Renal cortical epithelial cell (primary cell): ENCODE results near the gene LRBA. TPM values are rescaled to one million over a fixed set of nuclear protein-coding genes. Genes with fewer than 3 reads are reported as not detected.
"Not testable (repeated sequence)": the region's sequence is repeated elsewhere in the genome, so short reads cannot be mapped to it uniquely, and the experiment has no call there.

Experiments used
- DNase-seq: peaks from one replicate; pipeline ENCODE4 v3.0.0-alpha.2; 2011; ENCODE audit warnings: low read depth
- total RNA-seq: library from RNA; depleted of rRNA; stranded (reverse); fragments of >200 nt; gene quantifications from 2 replicates; pipeline ENCODE4 v1.2.3, GENCODE V29; 2014

The LRBA gene
- total RNA-seq, 1 donor from 2014 or later: 119 TPM

DNA sequence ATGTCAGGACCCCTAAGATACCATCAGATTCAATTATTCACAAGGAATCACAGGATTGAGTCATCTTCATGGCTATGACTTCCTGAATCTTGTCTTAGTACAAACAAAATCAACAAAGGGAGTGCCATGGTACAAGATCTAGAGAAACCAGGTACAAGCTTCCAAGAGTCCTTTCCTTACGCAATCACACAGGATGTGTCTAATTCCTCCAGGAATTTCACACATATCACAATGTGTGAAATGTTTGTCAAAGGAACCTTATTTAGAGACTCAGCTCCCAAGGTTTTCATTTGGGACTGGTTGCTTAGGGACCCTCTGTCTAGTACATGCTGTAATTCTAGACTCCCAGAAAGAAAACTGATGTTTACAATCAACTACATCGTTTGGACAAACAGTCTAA is 350.1 kb downstream of the LRBA start:
- peak; percentile 94 for DNase-seq

DNA sequence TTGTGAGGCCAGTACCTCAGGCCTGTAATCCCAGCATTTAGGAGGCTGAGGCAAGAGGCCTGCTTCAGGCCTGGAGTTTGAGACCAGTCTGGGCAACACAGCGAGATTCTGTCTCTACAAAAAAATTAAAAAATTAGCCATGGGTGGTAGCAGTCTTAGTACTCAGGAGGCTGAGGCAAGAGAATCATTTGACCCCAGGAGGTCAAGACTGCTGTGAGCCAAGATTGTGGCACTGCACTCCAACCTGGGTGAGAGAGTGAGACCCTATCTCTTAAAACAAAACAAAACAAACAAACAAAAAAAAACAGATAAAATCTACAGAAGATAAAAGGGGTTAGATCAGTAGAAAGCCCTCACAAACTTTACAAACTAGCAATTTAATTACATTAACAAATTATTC is 352.4 kb downstream of the LRBA start:
- DNase-seq: no peak

DNA sequence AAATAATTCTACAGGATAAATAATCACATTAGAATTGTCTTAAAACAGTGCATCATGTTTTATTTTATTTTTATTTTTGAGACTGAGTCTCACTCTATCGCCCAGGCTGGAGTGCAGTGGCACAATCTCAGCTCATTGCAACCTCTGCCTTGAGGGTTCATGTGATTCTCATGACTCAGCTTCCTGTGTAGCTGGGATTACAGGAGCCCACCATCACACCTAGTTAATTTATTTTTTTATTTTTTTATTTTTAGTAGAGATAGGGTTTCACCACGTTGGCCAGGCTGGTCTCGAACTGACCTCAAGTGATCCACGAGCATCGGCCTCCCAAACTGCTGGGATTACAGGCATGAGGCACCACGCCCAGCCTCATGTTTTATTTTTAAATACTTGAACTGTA is 353.5 kb downstream of the LRBA start:
- DNase-seq: peak; percentile 34

DNA sequence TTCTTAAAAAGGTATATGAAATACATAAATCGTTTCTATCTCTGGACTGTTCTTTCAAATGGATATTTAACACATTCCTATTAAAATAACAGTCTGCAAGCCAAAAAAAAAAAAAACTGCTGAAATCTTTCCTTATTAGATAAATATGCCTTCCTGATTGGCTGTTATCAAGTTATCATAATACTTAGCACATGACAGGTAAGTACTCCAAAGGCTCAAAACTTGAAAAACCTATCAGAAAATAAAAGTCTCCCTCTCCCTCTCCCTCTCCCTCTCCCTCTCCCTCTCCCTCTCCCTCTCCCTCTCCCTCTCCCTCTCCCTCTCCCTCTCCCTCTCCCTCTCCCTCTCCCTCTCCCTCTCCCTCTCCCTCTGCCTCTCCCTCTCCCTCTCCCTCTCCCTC is 356.8 kb downstream of the LRBA start:
- not testable (repeated sequence) for DNase-seq

DNA sequence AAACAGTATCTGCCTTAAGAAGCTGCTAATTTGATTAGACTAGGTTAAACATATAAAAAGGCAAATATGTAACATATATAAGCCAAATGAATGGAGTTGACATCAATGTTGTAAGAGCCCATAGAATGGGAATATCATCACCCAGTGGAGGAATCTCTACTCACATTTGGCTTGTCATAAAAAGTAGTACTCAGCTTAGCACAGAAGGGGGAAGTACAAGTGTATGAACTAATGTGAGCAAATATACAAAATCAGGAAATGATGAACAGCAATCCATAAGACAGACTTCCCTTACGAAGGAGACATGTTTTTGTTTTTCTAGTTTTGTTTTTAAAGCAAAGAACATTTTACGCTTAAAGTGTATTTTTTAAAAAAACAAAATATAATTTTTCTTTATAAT is 358.2 kb downstream of the LRBA start:
- no peak for DNase-seq

DNA sequence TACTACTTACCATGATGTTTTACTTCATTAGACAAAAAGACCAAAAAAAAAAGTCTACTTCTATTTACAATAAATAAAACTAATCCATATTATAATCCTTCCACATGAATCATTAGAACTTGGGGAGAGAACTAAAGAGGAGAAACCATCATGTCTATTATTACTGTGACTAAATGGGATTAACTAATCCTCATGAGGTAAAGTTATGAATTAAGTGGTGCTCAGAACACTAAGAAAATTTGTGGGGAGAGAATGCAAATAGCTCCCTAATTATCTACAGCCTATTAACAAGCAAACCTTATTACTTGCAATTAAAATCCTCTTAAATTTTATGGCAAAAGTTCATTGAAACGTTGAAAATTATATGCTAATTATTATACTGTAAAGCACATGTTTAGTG is 364.3 kb downstream of the LRBA start:
- DNase-seq: no peak

DNA sequence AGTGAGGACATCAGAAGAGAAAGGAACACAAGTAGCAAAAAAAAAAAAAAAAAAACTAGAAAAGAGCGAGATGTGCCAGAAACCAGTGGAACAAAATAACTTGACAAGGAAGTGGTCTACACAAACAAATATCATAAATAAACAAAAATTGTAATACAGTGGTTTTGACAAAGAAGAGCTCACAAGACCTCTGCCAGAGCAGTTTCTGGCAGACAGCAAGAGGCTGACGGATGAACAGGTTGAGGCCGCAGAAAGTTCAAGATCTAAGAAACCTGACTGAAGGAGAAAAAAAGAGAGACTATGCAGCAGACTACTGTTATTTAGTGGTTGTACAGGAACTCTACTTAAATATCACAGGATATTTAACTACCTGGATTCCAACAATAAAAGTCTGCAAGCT is 367.0 kb downstream of the LRBA start:
- no peak for DNase-seq

DNA sequence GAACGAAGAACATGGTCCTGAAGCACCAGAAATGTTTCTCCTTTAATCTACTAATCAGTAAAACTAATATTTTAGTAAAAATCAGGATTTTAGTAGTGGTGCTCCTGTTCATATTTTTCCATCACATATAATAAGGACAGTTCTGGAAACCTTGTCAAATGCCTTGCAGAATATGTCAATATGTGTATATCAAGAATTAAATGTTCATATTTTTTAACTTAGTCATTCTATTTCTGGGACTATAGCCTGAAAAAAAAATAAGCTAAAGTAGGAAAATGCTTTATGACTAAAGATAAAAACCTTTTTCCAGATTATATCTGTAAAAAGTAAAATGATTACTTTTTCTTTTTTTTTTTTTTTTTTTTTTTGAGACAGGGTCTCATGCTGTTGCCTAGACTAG is 368.1 kb downstream of the LRBA start:
- DNase-seq: no peak

DNA sequence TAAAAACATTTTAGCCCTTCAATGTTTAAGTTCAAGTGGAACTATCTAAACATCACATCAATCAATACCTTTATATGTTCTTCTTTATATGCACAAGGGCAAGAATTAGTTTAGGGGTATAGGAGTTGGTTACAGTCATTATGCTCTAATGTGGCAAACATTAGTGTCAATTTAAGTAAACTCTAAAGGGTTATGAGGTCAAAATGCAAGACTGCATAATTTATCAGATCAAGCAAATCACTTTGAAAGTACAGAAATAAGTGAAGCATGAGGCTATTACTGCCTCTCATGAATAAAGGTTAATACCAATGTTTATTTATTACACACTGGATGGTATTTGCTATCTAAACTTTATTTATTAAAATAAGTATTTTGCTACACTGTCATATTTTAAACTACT is 373.5 kb downstream of the LRBA start:
- DNase-seq: no peak

DNA sequence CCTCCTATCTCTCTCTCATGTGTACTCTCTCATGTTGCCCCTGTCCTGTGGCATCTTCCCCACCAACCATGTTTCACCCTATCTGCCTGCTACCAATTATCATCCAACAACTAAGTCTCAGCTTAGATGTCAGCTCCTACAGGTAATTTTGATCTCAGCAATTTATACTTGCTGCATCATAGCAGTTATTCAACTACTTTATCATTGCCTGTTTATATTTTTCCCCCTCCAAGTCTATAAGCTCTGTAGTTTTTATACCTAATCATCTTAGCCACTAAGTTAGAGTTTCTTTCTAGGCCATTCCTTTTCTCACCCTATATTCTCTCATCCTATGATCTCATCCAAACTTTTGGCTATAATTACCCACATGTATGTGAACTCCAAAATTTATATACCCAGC is 382.4 kb downstream of the LRBA start:
- no peak for DNase-seq

DNA sequence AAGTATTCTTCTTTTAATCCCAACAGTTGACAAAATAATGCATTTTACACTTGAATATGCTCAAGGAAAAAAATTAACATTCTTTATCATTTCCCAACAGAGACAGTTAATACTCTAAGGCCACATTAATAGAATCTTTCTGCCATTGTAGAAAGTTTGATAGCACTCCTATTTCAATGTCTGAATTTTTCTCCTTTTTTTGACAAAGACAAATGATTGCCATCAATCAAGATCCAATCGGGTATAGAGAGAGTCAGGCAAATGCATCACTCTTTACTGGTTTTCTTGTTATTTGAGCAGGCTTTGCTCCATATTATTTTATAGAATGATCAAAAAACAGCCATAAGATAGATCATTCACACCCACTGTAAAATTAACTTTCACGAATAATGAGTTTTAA is 387.0 kb downstream of the LRBA start:
- DNase-seq: no peak

DNA sequence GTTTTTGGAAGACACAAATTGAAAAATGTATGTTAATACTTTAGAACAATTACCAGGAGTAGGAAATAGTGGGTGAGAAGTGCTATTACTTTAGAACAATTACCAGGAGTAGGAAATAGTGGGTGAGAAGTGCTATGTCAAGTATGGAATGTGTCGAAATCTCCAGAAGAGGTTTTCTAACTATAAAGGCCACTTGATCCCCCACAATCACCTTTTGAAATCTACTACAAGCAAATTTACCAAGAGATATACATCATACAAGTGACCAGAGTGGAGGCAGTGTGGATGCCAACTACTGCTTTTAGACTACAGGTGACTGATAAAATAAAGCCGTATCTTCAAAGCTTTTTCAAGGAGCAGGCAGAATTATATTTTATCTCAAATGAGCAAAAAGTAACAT is 390.1 kb downstream of the LRBA start:
- DNase-seq: peak; percentile 11

DNA sequence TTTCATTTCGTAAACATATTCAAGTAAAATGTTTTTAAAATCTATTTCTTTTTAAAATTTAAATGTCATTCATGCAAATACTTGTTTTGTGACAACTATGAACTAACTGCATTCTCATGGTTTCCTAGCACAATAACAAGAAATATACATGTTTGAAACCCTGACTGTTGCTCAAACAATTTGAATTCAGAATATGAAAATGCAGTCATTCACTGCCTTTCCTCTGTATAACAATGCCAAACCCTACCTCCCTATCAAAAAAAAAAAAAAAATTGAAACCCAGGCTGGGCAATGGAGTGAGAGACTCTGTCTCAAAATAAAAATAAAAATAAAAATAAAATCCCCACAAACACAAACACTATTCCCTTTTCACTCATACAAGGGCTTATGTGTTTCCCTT is 391.0 kb downstream of the LRBA start:
- no peak for DNase-seq

DNA sequence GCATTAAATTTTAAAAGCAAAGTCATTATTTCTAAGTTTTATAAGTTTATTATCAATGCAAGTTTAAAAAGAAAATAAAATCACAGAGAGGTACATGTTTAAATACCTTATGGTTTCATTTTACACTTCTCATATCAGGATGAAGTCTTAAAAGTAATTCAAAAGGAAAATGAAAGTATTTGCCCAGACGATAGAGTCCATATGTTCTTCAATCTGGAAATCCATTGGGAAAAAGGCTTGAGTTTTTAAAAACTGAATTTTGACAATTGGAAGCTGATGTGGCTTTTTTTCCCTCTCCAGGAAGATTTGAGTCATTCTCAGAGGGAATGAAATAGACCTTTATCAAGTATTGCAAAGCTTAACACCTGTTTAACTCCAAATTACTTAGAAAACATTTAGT is 396.0 kb downstream of the LRBA start:
- DNase-seq: no peak

DNA sequence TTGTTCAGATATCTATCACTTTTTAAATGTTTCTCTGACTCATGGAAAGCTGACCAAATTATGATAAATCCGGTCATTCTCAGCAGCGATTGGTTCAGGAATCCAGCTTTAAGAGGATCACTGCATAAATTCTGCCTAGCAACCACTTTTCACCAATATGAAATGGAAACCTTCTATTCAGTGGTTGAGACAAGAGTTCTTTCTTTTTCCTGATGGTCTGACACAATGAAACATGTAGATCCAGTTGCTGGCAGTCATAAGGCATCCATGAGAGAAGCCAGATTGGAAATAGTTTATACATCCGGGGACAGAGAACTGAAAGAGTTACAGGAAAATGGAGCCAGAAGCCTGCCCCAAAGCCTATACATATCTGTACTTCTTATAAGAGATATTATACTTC is 406.0 kb downstream of the LRBA start:
- no peak for DNase-seq

DNA sequence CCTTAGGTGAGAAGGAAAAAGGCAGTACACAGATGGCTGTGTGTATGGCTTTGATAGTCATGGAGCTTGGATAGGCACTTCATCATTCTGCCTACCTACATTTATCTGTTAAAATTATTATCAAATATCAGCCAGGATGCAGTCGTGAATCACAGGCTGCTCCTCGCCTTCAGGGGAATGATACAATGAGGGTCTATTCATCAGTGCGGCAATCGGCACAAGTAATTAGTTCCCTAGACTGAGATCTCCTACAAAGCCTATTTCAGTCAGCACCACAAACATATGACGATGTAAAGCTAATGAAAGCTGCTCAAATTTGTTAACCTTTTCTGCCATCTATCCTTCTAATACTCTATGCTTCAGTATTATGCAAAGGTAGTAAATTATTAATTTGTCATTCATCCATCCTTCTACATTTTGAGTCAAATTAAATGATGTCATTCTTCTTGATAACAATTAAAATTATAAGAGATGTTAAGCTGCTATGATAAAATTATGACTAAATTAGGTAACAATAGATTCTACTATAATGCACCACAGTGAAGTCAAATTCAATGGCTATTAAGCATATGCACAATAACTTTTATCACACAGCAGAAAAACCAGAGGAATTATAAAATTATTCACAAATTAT is 414.2 kb downstream of the LRBA start:
- no peak for DNase-seq

DNA sequence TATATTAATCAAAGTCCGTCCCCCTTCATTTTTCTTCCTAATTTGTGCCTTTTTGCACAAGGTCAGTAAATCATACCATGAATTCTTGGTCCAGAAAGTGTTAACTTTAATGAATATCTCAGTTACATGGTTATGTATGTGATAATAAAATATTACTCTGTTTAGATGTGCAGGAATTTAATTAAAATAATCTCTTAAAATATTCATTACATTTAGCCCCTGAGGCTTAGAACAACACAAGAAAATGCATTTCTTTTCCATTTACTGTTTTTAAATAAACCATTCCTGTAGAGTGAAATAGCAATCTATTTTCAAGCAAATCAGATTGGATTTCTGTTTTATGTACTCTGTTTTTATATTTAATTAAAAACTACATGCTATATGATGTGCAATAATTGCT is 415.5 kb downstream of the LRBA start:
- DNase-seq: no peak

DNA sequence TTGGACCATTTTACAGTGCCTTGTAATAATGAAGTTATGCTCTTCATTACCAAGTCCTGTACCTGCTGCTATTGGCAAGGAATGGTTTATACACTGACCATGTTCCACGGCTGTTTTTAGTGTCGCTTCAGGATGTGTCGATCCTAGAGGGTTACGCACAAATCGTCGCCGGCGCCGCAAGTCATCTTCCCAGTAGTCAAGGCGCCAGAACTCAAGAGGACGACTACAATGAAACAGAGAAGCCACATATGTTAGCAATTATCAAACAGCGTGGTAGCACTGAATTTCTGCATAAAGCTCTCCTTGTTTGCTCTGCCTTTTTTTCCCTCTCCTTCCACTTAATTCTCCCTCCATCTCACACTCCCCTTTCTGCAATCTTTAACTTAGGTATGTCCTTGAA is 416.2 kb downstream of the LRBA start:
- no peak for DNase-seq

DNA sequence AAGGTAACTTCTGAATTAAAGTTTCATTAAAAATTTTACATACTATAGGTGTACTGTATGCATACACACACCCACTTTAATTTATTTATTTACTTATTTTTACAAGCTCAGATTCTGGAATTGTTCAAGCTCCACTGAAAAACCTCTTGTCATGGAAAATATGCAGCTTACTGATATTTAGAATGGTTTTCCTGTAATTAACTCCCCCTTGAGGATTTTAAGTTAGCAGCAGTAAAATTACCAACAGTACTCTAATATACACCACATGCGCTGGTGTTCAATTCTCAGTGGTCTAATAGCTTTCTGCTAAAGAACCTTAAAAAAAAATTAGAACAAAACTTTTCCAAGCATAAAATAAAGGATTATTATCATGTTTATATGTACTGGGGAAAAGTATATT is 421.1 kb downstream of the LRBA start:
- peak; percentile 26 for DNase-seq

DNA sequence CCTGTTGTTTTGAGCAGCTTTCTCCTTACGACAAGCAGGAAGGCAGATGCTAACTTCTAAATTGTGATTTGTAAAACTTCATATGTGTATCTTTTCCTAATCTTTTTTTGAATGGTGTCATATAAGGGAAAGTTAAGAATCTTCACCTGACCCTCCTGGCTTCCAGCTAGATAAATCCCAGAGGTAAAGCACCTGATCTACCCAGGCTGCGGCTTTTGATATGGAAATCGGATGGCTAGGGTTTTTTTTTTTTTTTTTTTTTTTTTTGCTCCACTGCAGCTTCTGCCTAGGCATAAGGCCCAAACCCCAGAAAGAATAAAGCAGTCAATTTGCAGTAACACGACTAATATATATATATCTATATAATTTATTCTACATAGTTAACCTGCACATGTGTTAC is 423.2 kb downstream of the LRBA start:
- no peak for DNase-seq

DNA sequence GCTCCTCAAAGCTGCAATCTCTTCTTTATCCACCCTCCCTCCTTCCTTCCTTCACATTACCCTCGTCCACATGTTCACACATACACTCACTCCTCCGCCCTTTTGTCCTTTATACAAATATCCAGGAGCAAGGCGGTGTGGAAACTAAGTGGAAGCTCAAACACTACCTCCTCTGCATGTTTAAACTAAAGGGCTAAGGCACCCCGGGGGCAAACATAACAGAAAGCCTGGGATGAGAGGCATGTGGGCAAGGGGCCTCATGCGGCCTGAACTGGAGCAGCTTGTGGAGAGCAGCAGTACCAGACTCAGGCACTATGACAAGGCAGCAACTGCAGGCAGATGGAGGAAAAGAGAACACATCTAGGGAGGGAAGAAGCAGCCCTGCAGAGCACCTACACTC is 423.7 kb downstream of the LRBA start:
- no peak for DNase-seq

DNA sequence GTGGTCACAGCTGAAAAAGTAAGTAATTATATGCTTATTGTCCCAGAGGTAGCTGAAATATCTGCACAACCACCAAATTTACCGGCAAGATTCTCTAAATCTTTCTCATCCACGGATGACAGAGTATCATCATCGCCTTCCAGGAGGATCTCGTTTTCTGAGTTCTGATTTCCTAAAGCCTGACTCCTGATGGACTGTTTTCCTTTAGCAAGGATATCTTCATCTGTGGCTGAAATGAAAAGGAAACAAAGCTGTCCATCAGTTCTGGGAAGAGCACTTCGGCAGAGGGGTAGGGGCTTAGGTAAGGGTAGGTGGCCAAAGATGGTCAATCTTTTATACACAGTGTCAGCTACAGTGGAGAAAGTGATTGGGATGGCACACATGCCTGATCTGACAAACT is 424.5 kb downstream of the LRBA start:
- DNase-seq: no peak

DNA sequence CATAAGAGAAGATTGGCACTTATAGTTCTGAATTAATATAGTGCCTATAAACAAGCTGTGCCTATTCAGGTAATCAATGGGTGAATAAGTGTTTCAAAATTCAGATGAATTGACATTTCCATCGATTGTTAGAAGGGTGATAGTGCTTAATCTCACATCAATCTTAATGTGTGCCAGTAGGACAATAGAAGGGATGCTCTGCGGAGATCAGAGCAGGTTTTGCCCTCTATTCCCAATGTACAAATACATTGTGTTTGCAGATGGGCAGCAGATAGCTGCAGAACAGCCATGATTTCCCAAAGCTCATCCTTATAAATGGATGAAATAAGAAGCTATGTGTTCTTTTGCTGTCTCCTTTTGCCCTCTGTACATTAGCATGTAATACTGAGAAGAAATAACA is 425.9 kb downstream of the LRBA start:
- DNase-seq: no peak

DNA sequence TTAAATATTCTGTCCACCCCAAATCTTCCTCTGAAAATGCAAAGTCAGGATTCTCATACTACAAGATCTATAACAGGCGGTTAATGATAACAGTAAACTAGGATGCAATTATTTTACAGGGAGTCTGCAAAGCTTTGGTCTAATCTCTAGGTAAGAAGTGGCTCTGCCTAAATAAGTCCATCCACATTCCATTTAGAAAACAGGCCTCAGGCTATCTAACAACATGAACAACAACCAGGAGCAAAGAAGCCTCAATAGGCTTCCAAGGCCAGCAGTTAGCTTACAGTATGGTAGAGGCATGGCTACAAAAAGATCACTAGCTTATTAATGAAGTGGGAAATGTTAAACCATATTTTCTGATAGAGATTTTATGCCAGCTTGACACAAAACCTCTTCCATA is 426.8 kb downstream of the LRBA start:
- no peak for DNase-seq
